ENCODE results near the gene OBP2A.
A peak's percentile ranks its signal among the peaks of the same experiment; 100 is the strongest.

The OBP2A gene

GRCh38 chr9:135500525-135501260 lies 45.2 kb upstream of the OBP2A start, which contains the start of gene MRPS2:
TSS of gene MRPS2 (plus strand) at chr9:135500682. CDS start at chr9:135500711, 29 bp downstream.
- H3K9me3 ChIP-seq (ENCODE audit: insufficient read depth, low read length), result no peaks in the 10 kb centered on the region
- H3K27me3 ChIP-seq (ENCODE audit: low read depth, low read length), result no peaks in the 10 kb centered on the region
- peak within 1 kb of the TSS; percentile 49 for H3K27ac ChIP-seq (ENCODE audit: low read length)
- peak within 1 kb of the TSS; percentile 77 for H2AFZ ChIP-seq (ENCODE audit: low read depth, low read length)
- peak within 1 kb of the TSS; percentile 91 for H3K9ac ChIP-seq (ENCODE audit: low read length)
- peak within 1 kb of the TSS; percentile 86 for H3K4me3 ChIP-seq (ENCODE audit: low read length)
- peak within 1 kb of the TSS; percentile 95 for H3K4me2 ChIP-seq (ENCODE audit: low read length)
- peaks cover 13% of the 10 kb centered on the region for H3K4me1 ChIP-seq (ENCODE audit: low read length)
- TF ChIP-seq CTCF (IDR thresholded peaks at IDR 0.05; ENCODE audit: low read depth, low read length), result peak; percentile 67
- TF ChIP-seq EZH2phosphoT487 (IDR thresholded peaks at IDR 0.05; ENCODE audit: low read depth), result no peak
- H3K36me3 ChIP-seq (replicated peaks; ENCODE audit: low read depth, low read length), result peaks cover 26% of the 10 kb centered on the region
- peaks cover 25% of the 10 kb centered on the region for H4K20me1 ChIP-seq (ENCODE audit: insufficient read depth, low read length)
- H3K79me2 ChIP-seq (ENCODE audit: low read length), result peaks cover 25% of the 10 kb centered on the region

- Histone ChIP-seq H3K36me3 (replicated peaks; ENCODE audit: low read depth, low read length) (peaks cover 26% of the 10 kb centered on the region), H3K4me1 (ENCODE audit: low read length) (peaks cover 13% of the 10 kb centered on the region), H2AFZ (ENCODE audit: low read depth, low read length) (no peak overlapping the region), H3K9me3 (ENCODE audit: insufficient read depth, low read length) (no peaks in the 10 kb centered on the region), H3K79me2 (ENCODE audit: low read length) (peaks cover 25% of the 10 kb centered on the region), H3K27ac (ENCODE audit: low read length) (peak overlapping the region; percentile 49; the same call in 1 of the 2 replicates), H3K4me2 (ENCODE audit: low read length) (peak overlapping the region; percentile 95), H3K9ac (ENCODE audit: low read length) (peak overlapping the region; percentile 91), H4K20me1 (ENCODE audit: insufficient read depth, low read length) (peaks cover 25% of the 10 kb centered on the region), H3K27me3 (ENCODE audit: low read depth, low read length) (no peaks in the 10 kb centered on the region), H3K4me3 (ENCODE audit: low read length) (peak overlapping the region; percentile 86)
- no peak for TF ChIP-seq EZH2phosphoT487 (IDR thresholded peaks at IDR 0.05; ENCODE audit: low read depth)
- TF ChIP-seq CTCF (IDR thresholded peaks at IDR 0.05; ENCODE audit: low read depth, low read length), result no peak
Measured at GRCh38 chr9:135501261-135502167, 44.4 kb upstream of the OBP2A start.

- H3K27me3 ChIP-seq (ENCODE audit: low read depth, low read length), result no peaks in the 10 kb centered on the region
Measured at GRCh38 chr9:135502168-135502872, 43.6 kb upstream of the OBP2A start.

More at GRCh38 chr9:135502168-135502872, 43.6 kb upstream of the OBP2A start:
- Histone ChIP-seq H3K79me2 (ENCODE audit: low read length) (peaks cover 25% of the 10 kb centered on the region), H3K27ac (ENCODE audit: low read length) (no peak overlapping the region), H3K9me3 (ENCODE audit: insufficient read depth, low read length) (no peaks in the 10 kb centered on the region), H3K9ac (ENCODE audit: low read length) (no peak overlapping the region), H2AFZ (ENCODE audit: low read depth, low read length) (no peak overlapping the region), H3K36me3 (replicated peaks; ENCODE audit: low read depth, low read length) (peaks cover 26% of the 10 kb centered on the region), H4K20me1 (ENCODE audit: insufficient read depth, low read length) (peaks cover 25% of the 10 kb centered on the region), H3K4me3 (ENCODE audit: low read length) (peak overlapping the region; percentile 86), H3K4me1 (ENCODE audit: low read length) (peaks cover 13% of the 10 kb centered on the region), H3K4me2 (ENCODE audit: low read length) (peak overlapping the region; percentile 95)
- TF ChIP-seq EZH2phosphoT487 (IDR thresholded peaks at IDR 0.05; ENCODE audit: low read depth), result no peak
- TF ChIP-seq CTCF (IDR thresholded peaks at IDR 0.05; ENCODE audit: low read depth, low read length), result no peak

Measured in OCI-LY3 (cell line).